NCI-H2171 (cell line): Measurements from ENCODE around the gene SLC22A5.

Source experiments
- DNase-seq: peaks from one replicate; lab custom pipeline; 2025; lab: John Stamatoyannopoulos, UW

The SLC22A5 gene

DNA sequence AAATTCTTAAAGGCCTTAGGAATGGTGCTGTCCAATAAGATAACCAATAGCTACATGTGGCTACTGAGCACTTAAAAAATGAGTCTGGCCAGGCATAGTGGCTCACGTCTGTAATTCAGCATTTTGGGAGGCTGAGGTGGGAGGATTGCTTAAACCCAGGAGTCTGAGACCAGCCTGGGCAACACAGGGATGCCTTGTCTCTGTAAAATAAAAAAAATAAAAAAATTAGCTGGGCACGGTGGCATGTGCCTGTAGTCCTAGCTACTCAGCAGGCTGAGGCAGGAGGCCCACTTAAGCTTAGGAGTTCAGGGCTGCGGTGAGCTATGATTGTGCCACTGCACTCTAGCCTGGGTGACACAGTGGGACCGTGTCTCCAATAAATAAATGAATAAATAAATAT, 1.3 kb upstream of the SLC22A5 start:
- no peak for DNase-seq

DNA sequence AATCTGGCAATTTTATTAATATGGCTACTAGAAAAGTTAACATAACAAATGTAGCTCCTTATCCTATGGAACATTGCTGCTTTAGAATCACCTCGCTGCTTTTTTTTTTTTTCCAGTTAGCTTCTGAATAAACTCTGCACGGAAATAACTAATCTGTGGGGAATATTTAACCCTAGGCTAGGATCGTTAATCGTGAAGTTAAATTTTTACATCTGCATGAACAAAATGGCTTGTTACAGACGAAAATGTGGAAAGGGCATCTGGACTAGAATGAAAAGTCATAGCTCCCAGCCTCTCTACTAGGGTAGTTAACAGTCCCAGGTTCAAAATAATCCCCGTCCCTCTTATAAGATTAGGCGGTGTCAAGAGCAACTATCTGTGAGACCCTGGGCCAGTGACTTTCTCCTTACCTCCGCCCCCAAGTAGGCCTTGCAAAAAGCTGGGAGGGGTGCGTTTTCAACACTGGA, 470 bp upstream of the SLC22A5 start:
- no peak for DNase-seq

DNA sequence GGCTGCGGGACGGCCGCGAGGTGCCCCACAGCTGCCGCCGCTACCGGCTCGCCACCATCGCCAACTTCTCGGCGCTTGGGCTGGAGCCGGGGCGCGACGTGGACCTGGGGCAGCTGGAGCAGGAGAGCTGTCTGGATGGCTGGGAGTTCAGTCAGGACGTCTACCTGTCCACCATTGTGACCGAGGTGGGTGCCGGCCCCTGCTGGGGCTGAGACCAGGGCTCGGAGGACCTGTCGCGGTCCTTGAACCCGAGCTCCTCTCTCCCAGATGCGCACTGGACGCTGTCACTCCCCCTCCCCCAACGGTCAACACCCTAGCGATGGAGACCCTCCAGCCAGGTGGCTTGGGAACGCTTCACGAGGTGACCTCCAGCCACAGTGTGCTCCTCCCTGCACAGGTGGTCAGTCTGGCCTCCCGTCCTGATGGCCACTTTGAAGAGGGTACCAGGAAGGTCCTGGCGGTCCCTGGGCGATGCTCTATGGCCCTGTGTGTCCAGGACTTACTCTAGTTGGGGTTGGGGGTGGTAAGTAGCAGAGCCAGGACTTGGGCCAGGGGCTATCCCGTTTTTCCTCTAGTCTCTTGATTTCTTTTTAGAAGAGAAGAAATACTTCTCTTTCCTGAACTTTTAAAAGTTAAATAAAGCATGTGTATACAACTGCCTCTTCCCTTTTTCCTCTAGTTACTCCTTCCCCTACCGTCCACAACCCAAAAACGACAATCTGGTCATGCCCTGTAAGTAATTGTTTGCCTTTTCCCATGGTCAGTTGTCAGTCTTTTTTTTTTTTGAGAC, 866 bp downstream of the SLC22A5 start:
- DNase-seq = no peak

DNA sequence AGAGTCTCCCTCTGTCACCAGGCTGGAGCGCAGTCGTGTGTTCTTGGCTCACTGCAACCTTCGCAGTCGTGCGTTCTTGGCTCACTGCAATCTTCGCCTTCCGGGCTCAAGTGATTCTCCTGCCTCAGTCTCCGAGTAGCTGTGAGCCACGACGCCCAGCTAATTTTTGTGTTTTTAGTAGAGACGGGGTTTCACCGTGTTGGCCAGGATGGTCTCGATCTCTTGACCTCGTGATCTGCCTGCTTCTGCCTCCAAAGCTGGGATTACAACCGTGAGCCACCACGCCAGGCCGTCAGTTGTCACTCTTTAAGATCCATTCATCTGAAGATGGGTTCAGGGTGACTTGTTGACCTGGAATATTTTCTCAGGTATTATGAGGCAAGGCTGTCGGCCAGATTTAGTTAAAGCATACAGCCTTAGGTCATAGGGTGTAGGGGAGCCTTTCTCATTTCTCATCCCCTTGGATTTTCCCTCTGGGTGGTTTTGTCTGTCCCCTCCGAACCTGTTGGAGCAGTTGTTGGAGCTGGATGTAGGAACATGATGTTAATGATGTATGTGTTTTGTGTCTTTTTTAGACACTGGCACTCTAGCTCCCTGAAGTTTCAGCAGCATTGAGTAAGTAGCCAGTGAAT, 1.6 kb downstream of the SLC22A5 start:
- DNase-seq = no peak

DNA sequence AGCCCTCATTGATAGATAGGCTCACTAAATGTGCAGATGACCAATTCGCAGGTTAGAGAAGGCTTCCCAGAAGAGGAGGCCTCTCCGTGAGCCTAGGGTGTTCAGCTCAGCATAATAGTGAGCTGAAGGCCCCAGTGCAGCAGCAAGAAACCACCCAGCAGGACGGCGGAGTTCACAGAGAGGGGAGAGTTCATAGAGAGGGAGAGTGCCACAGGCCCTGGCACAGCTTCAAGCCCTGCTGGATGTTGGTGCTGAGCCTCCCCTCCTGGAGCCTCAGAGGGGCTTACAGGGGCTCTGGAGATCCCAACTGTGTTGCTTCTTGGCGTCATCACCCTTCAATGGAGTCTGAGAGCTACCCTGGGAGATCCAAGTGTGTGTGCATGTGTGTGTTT, 2.1 kb downstream of the SLC22A5 start:
- no peak for DNase-seq

DNA sequence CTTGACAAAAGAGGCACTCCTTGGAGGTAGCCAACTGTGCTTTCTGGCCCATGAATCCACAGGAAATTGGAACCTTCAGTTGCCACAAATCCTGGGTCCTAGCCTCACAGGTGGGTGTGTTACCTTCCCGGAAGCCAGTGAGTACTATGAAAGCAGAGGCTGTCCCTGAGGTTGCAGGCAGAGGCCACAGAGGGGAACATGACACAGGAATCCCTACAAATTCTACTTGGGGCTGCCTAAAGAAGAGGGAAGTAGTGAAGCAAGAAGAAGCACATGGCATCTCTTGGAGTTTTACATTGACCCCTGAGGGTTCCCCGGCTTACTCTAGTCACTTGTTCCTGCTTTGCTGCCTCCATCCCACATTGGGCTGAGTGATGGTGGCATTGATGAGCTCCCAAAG, 2.6 kb downstream of the SLC22A5 start:
- DNase-seq = no peak

DNA sequence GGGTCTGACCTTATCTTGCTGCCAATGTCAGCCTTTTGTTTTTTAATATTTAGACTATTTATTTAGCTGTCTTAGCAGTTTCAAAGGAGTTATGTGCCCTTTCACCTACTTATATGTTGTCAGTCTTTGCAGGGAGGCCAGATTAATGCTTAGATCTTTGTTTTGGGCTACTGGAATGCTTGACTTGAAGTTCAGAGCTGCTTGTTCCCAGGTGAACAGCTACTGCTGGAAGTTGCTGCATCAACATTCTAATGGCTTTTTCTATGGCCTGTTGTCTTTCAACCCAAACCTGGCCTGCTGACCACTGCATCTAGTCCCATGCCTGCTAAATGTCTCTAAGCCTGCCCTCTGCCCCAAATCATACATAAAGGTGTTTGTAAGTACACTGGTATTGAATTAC, 3.0 kb downstream of the SLC22A5 start:
- no peak for DNase-seq

DNA sequence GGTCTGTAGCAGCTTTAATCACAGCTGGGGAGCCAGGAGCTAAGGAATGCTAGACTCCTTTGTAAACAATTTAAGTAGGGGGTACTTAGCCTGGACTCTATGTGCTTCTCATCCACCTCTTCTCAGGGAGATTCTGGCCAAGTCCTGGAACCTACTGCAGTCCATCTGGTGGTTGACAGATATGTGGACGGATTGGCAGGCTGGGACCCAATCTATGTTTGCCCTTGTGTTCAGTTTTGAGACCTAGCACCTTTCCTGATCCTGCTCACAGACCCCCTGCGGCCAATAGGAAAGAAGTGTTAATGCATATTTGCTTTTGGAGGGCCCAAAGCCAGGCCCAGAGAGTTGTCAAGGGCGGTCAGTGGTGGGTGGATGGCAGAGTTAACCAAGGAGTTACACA, 6.4 kb downstream of the SLC22A5 start:
- no peak for DNase-seq

DNA sequence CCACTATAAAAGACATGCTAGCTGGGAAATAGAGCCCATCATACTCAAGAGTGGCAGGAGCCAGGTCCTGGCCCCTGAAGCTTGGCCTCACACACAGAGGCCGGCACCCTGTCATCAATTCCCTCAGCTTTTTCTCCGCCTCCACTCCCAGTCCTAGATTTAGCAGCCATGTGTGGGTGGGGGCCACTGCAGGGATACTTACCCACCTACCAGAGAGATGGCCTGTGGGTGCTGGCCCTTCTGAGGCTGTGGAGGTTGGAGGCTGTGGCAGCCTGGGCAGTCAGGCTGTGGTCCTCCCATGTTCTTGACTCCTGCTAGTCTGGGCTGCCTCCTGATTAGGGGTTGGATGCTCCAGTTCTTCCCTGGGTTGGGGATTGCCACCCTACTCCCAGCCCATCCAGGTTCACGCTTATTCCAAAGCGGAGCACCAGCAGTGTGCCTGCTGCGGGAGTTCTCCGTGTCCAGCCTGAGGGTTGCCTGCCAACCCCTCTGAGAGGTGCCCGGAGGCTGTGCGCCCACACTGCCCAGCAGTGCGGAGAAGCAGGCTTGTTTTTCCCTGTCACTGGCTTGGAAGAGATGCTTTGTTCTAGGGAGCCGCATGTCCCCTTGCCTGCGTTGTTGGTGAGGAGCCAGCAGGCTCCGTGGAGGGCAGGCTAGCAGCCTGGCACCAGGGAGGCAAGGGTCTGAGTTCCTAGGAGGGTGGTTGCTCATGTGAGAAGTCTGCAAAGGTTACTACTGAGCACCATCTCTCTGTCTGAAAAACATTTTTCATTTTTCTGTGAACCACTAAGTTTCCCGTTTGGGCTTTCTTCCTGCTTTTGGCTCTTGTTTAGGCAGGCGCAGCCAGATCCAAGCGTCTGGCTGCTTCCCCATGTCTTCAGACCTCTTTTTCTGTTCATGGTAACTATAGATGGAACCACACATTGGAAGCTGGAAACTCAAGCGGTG, 7.5 kb downstream of the SLC22A5 start:
- DNase-seq = no peak

DNA sequence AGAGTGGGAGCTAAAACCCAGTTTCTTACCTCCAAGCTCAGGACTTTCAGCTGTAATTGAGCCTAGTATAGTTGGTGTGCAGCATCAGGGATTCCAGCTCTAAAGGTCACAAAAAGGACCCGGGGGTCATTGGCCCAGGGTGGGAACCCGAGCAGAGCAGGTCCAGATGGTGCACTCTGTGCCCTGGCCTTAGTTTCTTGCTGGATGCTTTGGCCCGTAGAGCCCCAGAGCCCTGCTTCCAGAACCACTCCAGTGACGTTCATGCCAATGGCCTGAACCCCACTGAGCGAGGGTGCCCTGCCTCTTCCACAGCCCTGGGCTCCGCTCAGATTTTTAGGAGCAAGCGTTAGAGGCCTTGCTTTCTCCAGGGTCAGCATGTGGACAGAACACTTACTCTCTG, 8.2 kb downstream of the SLC22A5 start:
- DNase-seq = no peak

DNA sequence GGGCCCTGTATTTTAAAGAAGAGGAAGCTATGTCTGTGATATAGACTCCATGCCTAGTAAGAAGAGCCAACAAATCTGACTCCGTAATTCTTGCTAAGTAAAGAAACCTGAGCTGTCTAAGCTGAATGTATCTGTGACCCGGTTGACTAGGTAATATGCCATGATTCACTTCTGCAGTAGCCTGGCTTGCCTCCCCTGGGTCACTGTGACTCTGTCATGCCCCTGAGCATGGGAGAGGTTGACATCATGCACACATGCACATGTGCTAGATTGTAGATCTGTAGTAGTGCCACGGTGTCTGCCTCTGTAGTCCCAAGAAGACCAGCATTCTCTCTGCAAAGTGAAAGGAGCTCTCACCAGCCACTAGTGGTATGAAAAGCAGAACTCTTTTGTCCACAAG, 9.1 kb downstream of the SLC22A5 start:
- no peak for DNase-seq

DNA sequence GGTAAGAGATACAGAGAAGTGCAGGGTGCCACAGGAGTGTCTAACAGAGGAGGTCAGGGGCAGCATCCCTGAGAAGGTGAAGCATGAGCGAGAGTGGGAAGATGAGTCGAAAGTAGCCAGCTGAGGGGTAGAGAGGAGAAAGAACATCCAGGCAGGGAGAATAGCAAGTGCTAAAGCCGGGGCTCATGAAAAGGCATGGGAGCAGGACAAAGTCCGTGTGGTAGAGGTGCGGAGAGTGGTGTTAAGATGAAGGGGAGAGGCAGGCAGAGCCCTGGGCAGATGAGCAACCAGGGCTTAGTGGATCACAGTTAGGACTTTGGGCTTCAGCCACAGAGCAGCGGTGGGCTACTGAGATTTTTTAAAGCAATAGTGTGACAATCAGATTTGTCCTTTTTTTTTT, 10.5 kb downstream of the SLC22A5 start:
- DNase-seq = no peak

DNA sequence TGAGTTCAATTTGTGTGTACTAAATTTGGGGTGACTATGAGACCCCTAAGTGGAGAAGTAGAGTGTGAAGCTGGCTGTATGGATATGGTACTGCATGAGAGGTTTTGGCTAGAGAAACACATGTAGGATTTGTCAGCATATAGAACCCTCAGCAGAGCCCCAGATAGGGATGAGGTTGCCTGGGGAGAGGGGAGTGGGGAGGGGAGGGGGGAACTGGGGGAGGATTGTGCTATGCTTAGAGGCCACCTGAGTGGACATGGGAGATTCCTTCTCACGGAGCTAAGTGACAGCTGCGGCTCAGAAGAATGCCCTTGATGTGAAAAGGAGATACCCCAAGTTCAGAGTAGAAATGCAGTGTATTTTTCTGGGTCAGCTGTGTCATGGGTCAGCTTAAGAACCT, 11.2 kb downstream of the SLC22A5 start:
- DNase-seq = no peak

DNA sequence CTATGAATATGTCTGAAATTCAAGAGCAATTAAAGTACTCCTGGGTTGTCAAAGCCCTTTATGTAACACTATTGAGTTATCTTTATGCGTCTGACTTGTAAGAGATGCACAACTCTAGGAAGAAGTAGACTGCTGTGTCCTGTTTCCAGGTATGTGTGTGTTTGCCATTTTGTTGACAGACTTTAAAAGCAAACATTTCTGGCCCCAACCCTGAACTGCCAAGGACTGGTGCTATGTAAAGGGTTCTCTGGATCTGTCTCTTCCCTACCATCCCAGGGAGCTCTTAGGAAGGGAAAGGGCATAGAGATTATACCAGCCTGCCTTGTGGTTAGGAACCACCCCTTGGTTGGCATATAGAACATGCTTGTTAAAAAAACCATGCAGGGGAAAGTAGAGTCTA, 12.1 kb downstream of the SLC22A5 start:
- no peak for DNase-seq

DNA sequence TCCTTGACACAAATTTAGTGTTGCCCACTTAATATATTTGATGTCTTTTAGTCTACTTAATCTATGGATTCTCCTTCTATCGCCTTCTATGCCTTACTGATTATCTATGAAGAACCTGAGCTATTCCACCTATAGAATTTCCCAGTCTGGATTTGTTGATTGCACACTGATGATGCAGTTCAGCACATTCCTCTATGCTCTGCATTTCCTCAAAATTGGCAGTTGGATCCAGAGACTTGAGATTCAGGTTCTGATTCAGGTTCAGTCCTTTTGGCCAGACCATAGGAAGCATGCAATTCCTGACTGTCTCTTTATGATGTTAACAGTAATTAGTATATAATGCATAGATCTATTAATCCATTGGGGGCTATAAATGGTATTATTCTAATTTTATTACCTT, 13.8 kb downstream of the SLC22A5 start:
- DNase-seq = no peak

DNA sequence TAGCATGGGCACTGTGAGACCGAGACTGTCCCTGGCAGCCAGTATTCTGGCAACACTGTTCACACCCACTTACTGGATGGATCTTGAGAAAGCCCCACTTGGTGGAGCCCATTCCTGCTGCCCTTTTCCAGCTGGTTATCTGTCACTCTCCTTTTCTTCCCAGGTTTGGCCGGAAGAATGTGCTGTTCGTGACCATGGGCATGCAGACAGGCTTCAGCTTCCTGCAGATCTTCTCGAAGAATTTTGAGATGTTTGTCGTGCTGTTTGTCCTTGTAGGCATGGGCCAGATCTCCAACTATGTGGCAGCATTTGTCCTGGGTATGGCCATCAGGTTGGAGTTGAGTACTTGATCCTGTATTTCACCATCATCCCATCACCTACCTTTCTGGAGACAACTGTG, 14.5 kb downstream of the SLC22A5 start:
- DNase-seq = no peak

DNA sequence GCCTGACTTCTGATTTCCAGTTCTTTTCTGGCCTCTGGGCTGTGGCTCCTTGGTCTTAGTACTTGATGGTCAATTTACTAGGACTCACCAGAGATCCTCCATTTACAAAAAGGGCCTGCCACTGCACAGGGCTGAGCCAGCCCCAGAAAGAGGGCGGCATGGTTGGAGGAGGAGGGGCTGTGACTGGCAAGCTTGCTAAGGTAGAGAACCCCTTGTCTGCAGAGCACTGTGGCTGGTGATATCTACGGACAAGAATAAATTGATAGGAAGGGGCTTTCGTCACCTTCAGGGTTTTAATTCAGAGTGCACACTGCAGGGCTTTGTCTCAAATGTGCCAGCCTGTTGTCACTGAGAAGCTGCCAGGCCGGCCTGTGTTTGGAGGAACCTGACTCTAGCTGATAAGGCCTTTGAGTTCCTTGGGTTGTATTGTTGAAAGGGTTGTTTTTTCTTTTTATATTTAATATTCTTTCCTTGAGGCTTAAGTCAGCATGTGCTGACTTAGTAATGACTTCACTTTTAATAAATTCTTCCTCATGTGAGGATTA, 15.1 kb downstream of the SLC22A5 start:
- no peak for DNase-seq

DNA sequence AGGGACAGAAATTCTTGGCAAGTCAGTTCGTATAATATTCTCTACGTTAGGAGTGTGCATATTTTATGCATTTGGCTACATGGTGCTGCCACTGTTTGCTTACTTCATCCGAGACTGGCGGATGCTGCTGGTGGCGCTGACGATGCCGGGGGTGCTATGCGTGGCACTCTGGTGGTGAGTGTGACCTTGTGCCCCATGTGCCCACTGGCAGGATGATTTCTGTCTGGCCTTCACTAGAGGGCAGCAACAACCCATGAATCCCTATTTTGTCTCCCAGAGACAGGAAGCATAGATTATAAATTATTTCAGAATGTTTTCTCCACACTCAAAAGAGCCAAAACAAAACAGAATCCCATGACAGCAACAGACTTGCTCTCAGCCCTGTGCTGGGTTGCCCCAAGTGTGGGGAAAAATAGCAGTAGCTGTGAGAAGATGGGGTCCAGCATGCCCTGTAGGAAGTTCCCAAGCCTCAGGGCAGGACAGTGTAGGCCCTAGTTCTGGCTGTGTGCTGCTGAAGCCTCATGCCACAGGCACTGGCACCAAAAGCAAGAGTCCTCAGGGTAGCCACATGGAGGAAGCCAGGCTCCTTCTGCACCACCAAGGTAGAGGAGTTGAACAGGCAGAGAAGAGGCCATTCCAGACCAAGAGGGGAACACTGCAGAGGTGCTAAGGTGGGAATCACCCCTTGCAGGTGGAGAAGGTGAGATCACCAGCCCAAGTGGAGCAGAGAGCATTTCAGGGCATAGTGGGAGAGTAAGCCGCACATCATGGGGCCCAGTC, 16.0 kb downstream of the SLC22A5 start:
- DNase-seq = no peak

DNA sequence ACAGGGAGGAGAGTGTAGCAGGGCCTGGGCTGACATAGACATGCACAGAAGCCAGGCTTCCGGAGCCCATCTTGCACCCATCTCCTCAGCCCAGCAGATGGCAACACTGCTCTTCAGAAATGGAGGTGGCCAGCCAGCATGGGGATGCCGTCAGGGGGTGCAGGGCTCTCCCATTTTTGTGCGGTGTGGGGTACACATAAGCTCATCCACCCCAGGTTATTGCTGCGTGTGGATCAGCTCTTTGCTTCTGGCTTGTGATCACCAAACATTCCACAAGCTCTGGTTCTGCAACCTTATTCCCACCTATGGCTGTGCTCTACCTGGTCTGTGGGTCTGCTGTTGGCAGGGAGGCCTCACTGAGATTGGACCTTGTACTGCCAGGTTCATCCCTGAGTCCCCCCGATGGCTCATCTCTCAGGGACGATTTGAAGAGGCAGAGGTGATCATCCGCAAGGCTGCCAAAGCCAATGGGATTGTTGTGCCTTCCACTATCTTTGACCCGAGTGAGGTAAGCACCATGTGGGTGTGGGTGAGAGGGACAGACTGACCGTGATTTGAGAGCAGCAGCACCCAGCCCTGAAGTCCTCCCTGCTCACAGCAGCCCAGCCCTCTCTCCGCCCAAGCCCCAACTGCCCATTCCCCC, 17.3 kb downstream of the SLC22A5 start:
- no peak for DNase-seq

DNA sequence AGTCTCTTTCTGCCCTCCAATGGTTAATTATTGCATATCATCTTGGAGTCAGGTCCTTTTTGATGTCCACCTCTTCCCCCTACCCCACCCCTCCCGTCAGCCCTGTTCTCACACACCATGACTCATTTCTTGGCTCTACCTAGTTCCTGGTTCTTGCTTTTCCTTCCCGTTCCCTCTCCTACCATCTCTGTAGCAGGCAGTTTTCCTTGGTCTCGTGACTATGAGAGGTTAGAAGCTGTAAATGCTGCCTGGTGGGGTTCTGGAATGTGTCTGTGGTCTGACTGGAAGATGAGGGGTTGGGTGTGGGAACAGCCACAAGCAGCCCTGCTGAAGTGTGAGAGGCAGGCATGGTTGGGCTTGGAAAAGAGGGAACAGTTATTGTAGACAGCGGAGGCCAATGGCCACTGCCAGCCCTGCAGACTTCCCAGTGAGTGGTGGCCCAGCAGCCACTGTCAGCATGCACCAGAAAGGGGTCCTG, 18.2 kb downstream of the SLC22A5 start:
- DNase-seq = no peak
